Heart right ventricle (tissue), 16 donors: ENCODE data around the gene METAP1D. TPM values are rescaled to one million over a fixed set of nuclear protein-coding genes. Genes with fewer than 3 reads are reported as not detected.

Source experiments
- ATAC-seq, 8 donors: fragments of 200-7000 bp; cut with Tn5 transposase; one replicate each; pipeline ENCODE4 v1.9.1; 2020; ENCODE audit warnings: mild to moderate bottlenecking in 8 of 8, moderate library complexity in 8 of 8, moderate number of reproducible peaks in 1 of 8
- DNase-seq, 2 donors: peaks; one replicate each; pipeline ENCODE4 v3.0.0-alpha.2; 2020
- H3K27ac ChIP-seq, 10 donors: fragments of 200-600 bp; sonication (generic) in 2 of 10; one replicate each; pipeline versions ENCODE4 v1.5.0 to v1.8.0; 2020 to 2022; ENCODE audit warnings: mild to moderate bottlenecking in 3 of 10
- H3K27me3 ChIP-seq, 7 donors: fragments of 200-600 bp; one replicate each; pipeline ENCODE4 v1.8.0; 2021 to 2022; ENCODE audit warnings: mild to moderate bottlenecking in 2 of 7
- H3K36me3 ChIP-seq, 9 donors: fragments of 200-600 bp; sonication (generic) in 1 of 9; one replicate each; pipeline versions ENCODE4 v1.5.0 to v1.8.0; 2020 to 2022; ENCODE audit warnings: mild to moderate bottlenecking in 2 of 9
- H3K4me1 ChIP-seq, 9 donors: fragments of 200-600 bp; sonication (generic) in 1 of 9; one replicate each; pipeline versions ENCODE4 v1.5.0 to v1.8.0; 2020 to 2022; ENCODE audit warnings: mild to moderate bottlenecking in 4 of 9
- H3K4me3 ChIP-seq, 10 donors: fragments of 200-600 bp; sonication (generic) in 2 of 10; one replicate each; pipeline versions ENCODE4 v1.5.0 to v1.8.0; 2020 to 2022; ENCODE audit warnings: mild to moderate bottlenecking in 7 of 10, moderate library complexity in 2 of 10
- H3K9me3 ChIP-seq, 11 donors: fragments of 200-600 bp in 10 of 11; sonication (generic) in 2 of 11; one replicate each; pipeline versions ENCODE4 v1.5.0 to v1.8.0; 2013 to 2022; ENCODE audit warnings: mild to moderate bottlenecking in 2 of 11, control low read depth in 1 of 11, moderate library complexity in 1 of 11
- WGBS, 2 donors: extraction: QIAGEN DNeasy Blood & Tissue Kit; methylation state at CpG; one replicate each; pipeline ENCODE4 v1.1.7; 2013; ENCODE audit warnings: inconsistent platforms in 1 of 2; 5-methylcytosine and 5-hydroxymethylcytosine counted together
- intact Hi-C, 10 donors: fragments of 100-400 bp; cut with DNase I; formaldehyde crosslinking; loops; one replicate each; pipeline versions ENCODE4 v1.11.1 to v1.14.2; 2022
- polyA plus RNA-seq, 2 donors: library from polyadenylated mRNA; stranded (reverse); fragments of 200-250 nt; gene quantifications; one replicate each; pipeline ENCODE4 v1.2.3, GENCODE V29; 2013
- total RNA-seq, 10 donors: library from RNA; stranded (reverse); fragmentation: NEBNext Ultra II Directional in 3 of 10; extraction: Animal tissue kit (Norgen Biotek cat#: 25700) in 3 of 10; gene quantifications; one replicate each; pipeline versions ENCODE4 v1.2.1 to v1.2.4, GENCODE V29; 2021 to 2023
- TF ChIP-seq, protein P1 (sequence below), 9 donors: fragments of 200-600 bp; sonication (generic) in 2 of 9; IDR thresholded peaks; one replicate each; pipeline versions ENCODE4 v1.5.0 to v1.8.0; 2021 to 2022; ENCODE audit warnings: antibody characterized with exemption in 9 of 9, mild to moderate bottlenecking in 5 of 9, moderate library complexity in 1 of 9
- donor health status: Arrhythmogenic right ventricular cardiomyopathy.
- donor health status: ischemic (EF 13 %, LVEDD 7.1; RV severe dilation, severe dysfunction).
- donor health status: healthy with polysubstance abuse.
- donor health status: DM: no; HTN: yes; CAD: no.
- donor health status: DM: no; HTN: no; CAD: no.
- donor health status: ischemic (EF 25% LVEDD 6.9; RV normal size, moderate dysfunction).
- donor health status: ischemic (EF 25% LVEDD 5.7; RV mildly dilated, moderate dysfunction).
- donor health status: healthy.
- donor health status: DM: yes; HTN: yes; CAD: no.
- donor health status: Ischemic cardiomyopathy.
- donor health status: ischemic (EF 35%, LVEDD 5.7; RV mildly dilated, moderate dysfunction).
- donor health status: nonischemic (EF 11% LVEDD 7.7; RV severe dilation, severe dysfunction).
- donor health status: DM: yes; HTN: yes; CAD: no.
- donor health status: PGD.
- donor health status: ischemic (EF 29% LVEDD 5.4; RV normal size, mild dysfunction).
- donor health status: nonischemic (EF 23%, LVEDD 6.1; RV moderate dilation, normal function).

METAP1D gene
- total and polyA plus RNA-seq, 12 donors = 3.4 to 8.3 (median 6.1) TPM

DNA sequence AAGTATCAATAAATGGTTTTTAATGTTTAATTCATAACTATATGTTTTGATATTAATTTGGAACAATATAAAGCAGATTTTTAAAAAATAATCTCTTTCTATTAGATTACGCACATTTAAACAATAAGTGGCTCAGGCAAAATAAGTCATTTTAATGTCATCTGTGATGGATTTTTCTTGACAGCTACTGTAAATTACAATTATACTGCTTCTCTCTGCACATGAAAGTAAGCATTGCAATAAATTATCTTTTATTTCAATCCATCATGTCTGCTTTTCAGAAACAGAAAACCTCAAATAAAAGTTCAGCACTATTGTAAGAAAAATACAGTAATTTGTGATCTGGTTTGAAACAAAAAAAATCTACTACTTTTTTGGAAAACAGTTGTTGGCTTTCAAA is 74.5 kb downstream of the METAP1D start:
- Histone ChIP-seq H3K4me3 (no peak overlapping the region), H3K27ac (no peak overlapping the region), H3K9me3 (no peaks in the 10 kb centered on the region), H3K4me1 (no peaks in the 10 kb centered on the region), H3K27me3 (peaks cover 0 to 32% (median 16%) of the 10 kb centered on the region in 7 donors), H3K36me3 (peaks cover 0 to 5% (median 0%) of the 10 kb centered on the region in 9 donors)
- TF ChIP-seq, protein P1, sequence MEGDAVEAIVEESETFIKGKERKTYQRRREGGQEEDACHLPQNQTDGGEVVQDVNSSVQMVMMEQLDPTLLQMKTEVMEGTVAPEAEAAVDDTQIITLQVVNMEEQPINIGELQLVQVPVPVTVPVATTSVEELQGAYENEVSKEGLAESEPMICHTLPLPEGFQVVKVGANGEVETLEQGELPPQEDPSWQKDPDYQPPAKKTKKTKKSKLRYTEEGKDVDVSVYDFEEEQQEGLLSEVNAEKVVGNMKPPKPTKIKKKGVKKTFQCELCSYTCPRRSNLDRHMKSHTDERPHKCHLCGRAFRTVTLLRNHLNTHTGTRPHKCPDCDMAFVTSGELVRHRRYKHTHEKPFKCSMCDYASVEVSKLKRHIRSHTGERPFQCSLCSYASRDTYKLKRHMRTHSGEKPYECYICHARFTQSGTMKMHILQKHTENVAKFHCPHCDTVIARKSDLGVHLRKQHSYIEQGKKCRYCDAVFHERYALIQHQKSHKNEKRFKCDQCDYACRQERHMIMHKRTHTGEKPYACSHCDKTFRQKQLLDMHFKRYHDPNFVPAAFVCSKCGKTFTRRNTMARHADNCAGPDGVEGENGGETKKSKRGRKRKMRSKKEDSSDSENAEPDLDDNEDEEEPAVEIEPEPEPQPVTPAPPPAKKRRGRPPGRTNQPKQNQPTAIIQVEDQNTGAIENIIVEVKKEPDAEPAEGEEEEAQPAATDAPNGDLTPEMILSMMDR (IDR thresholded peaks at IDR 0.05) = no peak
- 98% methylated on average over 1 of the region's 1 CpG for WGBS, 2 donors
- intact Hi-C loops = no loop called here
- ATAC-seq (no peak), DNase-seq (no peak)

DNA sequence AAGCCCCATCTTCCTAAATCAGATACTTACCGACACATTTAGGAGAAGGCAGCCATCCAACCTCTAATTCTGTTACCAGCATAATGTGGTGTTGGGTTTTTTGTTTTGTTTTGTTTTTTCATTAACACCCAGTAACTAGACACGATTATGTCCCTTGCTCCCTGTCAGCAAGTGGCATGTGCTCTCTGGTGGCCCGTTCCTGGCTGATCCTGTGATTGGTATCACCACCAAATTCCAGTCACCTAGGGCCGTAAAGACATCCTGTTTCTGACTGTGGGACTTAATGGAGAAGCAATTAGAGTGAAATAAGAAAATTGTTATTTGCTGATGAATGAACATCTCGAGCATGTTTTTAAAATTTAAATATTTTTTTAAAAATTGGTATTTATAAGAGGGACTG is 79.7 kb downstream of the METAP1D start:
- intact Hi-C loops = no loop called here
- H3K9me3 ChIP-seq = no peaks in the 10 kb centered on the region
- H3K27ac ChIP-seq = no peak overlapping the region
- TF ChIP-seq, protein P1 (IDR thresholded peaks at IDR 0.05) = no peak
- no peaks in the 10 kb centered on the region for H3K36me3 ChIP-seq
- ATAC-seq = no peak
- peaks cover 22 to 80% (median 63%) of the 10 kb centered on the region in 7 donors for H3K27me3 ChIP-seq
- H3K4me3 ChIP-seq = no peak overlapping the region
- peaks cover under 1 to 38% (median 12%) of the 10 kb centered on the region in 9 donors for H3K4me1 ChIP-seq
- 87 to 89% methylated on average over 5 of the region's 5 CpGs for WGBS, 2 donors
- no peak for DNase-seq

DNA sequence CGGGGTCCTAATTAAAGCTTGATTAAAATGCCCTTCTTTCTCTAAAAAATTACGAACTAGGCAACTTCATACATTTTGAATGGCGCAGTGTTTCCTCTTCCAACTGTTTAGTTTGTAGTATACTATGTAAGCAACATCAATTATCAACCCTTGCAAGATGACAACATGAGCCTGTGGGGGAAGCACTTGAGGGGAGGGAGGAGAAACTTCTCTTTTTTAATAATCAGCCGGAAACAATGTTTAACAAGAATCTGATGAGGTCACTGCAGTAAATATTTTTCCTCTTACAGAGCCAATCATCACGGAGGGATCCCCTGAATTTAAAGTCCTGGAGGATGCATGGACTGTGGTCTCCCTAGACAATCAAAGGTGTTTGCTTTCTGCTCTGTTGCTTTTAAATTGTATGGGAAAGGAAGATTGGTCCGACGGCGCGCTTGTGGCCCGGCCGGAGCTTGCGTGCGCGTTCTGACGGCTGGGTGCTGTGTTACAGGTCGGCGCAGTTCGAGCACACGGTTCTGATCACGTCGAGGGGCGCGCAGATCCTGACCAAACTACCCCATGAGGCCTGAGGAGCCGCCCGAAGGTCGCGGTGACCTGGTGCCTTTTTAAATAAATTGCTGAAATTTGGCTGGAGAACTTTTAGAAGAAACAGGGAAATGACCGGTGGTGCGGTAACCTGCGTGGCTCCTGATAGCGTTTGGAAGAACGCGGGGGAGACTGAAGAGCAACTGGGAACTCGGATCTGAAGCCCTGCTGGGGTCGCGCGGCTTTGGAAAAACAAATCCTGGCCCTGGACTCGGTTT is 80.3 kb downstream of the METAP1D start:
- no peak for DNase-seq
- peaks cover 28 to 83% (median 70%) of the 10 kb centered on the region in 7 donors for H3K27me3 ChIP-seq
- 32 to 40% methylated on average over 38 of the region's 38 CpGs for WGBS, 2 donors

DNA sequence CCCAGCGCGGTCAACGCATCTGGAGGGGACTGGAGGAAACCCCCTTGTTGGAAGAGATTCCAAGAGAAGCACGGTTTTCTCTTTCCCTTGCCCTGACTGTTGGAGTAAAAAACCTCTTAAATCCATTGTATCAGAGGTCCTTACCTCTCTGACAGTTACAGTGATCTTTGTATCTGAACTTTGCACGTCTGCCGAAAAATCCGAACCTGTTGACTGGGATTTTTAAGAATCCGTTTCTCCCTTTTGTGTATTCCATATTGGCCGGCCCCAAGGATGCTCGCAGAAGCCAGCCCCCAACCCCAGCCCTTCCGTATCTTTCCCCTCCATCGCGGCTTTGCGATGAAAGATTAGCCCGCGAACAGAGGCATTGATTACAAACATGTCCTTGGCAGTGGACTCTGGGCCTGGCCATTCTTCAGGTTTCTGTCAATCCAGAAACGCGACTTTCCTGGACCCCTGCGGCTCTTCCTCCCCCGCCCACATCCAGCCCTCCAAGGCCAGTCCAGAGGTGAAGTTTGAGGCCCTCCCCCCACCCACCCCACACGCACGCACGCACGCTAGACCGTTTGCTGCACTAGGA is 81.0 kb downstream of the METAP1D start:
- intact Hi-C loops = no loop called here
- ATAC-seq (no peak), DNase-seq (no peak)
- Histone ChIP-seq H3K9me3 (no peaks in the 10 kb centered on the region), H3K27ac (no peak overlapping the region), H3K36me3 (no peaks in the 10 kb centered on the region), H3K4me3 (peak overlapping the region in 1 of 10 donors; percentile 23), H3K27me3 (peaks cover 35 to 90% (median 77%) of the 10 kb centered on the region in 7 donors), H3K4me1 (peaks cover 10 to 51% (median 25%) of the 10 kb centered on the region in 9 donors)
- WGBS, 2 donors = 15 to 28% methylated on average over 25 of the region's 25 CpGs
- TF ChIP-seq, protein P1 (IDR thresholded peaks at IDR 0.05) = no peak

More for the DNA sequence above, 80.3 kb downstream of the METAP1D start:
- no peaks in the 10 kb centered on the region for H3K9me3 ChIP-seq
- H3K4me3 ChIP-seq = peak overlapping the region in 1 of 10 donors; percentile 23
- intact Hi-C loops = no loop called here
- H3K36me3 ChIP-seq = no peaks in the 10 kb centered on the region
- TF ChIP-seq, protein P1 (IDR thresholded peaks at IDR 0.05) = no peak
- peaks cover 7 to 44% (median 18%) of the 10 kb centered on the region in 9 donors for H3K4me1 ChIP-seq
- no peak for ATAC-seq
- H3K27ac ChIP-seq = no peak overlapping the region
